GM12892 (cell line): ENCODE results near the gene RAP1A.

ENCODE experiments used
- POLR2A ChIP-seq: IDR thresholded peaks from 2 replicates; pipeline ENCODE4 v1.6.1; 2011; ENCODE audit warnings: low read depth, low read length, control low read depth
- TAF1 ChIP-seq: IDR thresholded peaks from 2 replicates; pipeline ENCODE4 v1.6.1; 2011; ENCODE audit warnings: low read depth, mild to moderate bottlenecking, control low read depth, low read length, borderline replicate concordance

DNA sequence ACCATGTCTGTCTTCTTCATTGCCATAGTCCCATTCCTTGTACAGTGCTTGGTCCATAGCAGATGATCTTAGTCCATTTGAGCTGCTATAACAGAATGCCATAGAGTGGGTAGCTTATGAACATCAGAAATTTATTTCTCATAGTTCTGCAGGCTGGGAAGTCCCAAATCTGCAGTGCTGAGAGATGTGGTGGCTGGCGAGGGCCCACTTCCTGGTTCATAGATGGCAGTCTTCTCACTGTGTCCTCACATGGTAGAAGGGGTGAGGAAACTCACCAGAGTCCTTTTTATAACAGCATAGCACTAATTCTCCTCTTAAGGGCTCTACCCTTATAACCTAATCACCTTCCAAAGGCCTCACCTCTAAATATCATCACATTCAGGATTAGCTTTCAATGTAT lies 23.1 kb upstream of the RAP1A start:
- TF ChIP-seq POLR2A (peak; percentile 25; the same call in 1 of the 2 replicates), TAF1 (peak; percentile 42; the same call in 1 of the 2 replicates)
